Measurements from ENCODE around the gene PPP1R13B.

DNA sequence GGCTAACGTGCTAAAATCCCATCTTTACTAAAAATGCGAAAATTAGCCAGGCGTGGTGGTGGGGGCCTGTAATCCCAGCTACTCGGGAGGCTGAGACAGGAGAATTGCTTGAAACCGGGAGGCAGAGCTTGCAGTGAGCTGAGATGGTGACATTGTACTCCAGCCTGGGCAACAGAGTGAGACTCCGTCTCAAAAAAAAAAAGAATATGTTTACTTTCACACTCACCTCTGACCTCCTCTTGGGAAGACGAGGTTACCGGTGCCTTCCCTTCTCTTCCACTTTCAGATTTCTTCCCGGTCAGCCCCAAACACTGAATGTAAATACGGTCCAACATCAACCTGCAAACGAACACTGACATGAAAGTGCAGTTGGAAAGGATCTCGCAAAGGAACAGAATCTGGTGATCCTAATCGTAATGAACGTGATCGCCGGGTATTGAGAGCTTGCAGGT lies 31.8 kb upstream of the PPP1R13B start:
- TF ChIP-seq ESRRA (CRISPR knock-in tag; IDR thresholded peaks at IDR 0.05; ENCODE audit: borderline replicate concordance) (no peak), NFE2L1 (CRISPR knock-in tag; IDR thresholded peaks at IDR 0.05) (no peak)
- TF ChIP-seq, protein P1, sequence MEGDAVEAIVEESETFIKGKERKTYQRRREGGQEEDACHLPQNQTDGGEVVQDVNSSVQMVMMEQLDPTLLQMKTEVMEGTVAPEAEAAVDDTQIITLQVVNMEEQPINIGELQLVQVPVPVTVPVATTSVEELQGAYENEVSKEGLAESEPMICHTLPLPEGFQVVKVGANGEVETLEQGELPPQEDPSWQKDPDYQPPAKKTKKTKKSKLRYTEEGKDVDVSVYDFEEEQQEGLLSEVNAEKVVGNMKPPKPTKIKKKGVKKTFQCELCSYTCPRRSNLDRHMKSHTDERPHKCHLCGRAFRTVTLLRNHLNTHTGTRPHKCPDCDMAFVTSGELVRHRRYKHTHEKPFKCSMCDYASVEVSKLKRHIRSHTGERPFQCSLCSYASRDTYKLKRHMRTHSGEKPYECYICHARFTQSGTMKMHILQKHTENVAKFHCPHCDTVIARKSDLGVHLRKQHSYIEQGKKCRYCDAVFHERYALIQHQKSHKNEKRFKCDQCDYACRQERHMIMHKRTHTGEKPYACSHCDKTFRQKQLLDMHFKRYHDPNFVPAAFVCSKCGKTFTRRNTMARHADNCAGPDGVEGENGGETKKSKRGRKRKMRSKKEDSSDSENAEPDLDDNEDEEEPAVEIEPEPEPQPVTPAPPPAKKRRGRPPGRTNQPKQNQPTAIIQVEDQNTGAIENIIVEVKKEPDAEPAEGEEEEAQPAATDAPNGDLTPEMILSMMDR (IDR thresholded peaks at IDR 0.05), result no peak
- TF ChIP-seq, protein P2, sequence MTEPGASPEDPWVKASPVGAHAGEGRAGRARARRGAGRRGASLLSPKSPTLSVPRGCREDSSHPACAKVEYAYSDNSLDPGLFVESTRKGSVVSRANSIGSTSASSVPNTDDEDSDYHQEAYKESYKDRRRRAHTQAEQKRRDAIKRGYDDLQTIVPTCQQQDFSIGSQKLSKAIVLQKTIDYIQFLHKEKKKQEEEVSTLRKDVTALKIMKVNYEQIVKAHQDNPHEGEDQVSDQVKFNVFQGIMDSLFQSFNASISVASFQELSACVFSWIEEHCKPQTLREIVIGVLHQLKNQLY (CRISPR knock-in tag; IDR thresholded peaks at IDR 0.05), result no peak
- TF ChIP-seq, protein P3, sequence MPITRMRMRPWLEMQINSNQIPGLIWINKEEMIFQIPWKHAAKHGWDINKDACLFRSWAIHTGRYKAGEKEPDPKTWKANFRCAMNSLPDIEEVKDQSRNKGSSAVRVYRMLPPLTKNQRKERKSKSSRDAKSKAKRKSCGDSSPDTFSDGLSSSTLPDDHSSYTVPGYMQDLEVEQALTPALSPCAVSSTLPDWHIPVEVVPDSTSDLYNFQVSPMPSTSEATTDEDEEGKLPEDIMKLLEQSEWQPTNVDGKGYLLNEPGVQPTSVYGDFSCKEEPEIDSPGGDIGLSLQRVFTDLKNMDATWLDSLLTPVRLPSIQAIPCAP (CRISPR knock-in tag; IDR thresholded peaks at IDR 0.05), result no peak

Measured in WTC11 (cell line).